Parathyroid adenoma (tissue), 2 donors: ENCODE data around the gene CFAP54.

ENCODE experiments used
- H2AFZ ChIP-seq: fragments of 300-600 bp; sonication (generic); one replicate; pipeline ENCODE4 v1.7.0; 2017; ENCODE audit warnings: antibody characterized with exemption, mild to moderate bottlenecking
- H3K27ac ChIP-seq: fragments of 300-600 bp; sonication (generic); one replicate; pipeline ENCODE4 v1.7.0; 2017
- H3K27me3 ChIP-seq: fragments of 300-600 bp; sonication (generic); one replicate; pipeline ENCODE4 v1.7.0; 2017; ENCODE audit warnings: low read length; ENCODE audit not compliant: control insufficient read depth, insufficient read depth
- H3K36me3 ChIP-seq: fragments of 300-600 bp; sonication (generic); one replicate; pipeline ENCODE4 v1.7.0; 2017; ENCODE audit warnings: low read length; ENCODE audit not compliant: control insufficient read depth, insufficient read depth
- H3K4me1 ChIP-seq: fragments of 300-600 bp; sonication (generic); one replicate; pipeline ENCODE4 v1.7.0; 2017; ENCODE audit warnings: control low read depth
- H3K4me2 ChIP-seq: fragments of 300-600 bp; sonication (generic); one replicate; pipeline ENCODE4 v1.7.0; 2017; ENCODE audit warnings: low read length
- H3K4me3 ChIP-seq: fragments of 300-600 bp; sonication (generic); one replicate; pipeline ENCODE4 v1.7.0; 2017; ENCODE audit warnings: low read depth, low read length
- H3K79me2 ChIP-seq: fragments of 300-600 bp; sonication (generic); one replicate; pipeline ENCODE4 v1.7.0; 2017; ENCODE audit warnings: control low read depth
- H3K9ac ChIP-seq: fragments of 300-600 bp; sonication (generic); one replicate; pipeline ENCODE4 v1.7.0; 2017; ENCODE audit warnings: mild to moderate bottlenecking
- H3K9me3 ChIP-seq: fragments of 300-600 bp; sonication (generic); one replicate; pipeline ENCODE4 v1.7.0; 2017; ENCODE audit warnings: low read length; ENCODE audit not compliant: control insufficient read depth
- TF ChIP-seq, protein P1 (sequence below): fragments of 300-600 bp; sonication (generic); IDR thresholded peaks from one replicate; pipeline ENCODE4 v1.7.0; 2017; ENCODE audit warnings: antibody characterized with exemption, mild to moderate bottlenecking
- donor health status: primary hyperparathyroidism.

CFAP54 gene

DNA sequence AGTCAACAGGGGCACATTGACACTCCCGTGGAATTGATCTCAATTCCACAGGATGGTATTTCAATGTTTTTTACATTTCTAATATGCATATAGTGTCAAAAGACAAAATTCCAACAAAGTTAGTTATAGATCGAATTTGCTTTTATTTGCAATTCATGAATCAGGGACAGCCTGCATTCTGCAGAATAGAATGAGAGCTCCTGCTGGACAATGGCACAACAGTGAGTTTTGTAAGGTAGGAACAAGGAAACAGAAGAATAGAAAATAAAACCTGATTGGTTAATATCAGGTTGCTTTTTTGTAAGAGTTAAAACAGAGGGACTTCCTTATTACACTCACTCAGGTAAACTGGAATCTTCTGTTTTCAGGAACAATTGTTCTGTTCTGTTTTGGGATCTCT is 384.8 kb downstream of the CFAP54 start:
- TF ChIP-seq, protein P1, sequence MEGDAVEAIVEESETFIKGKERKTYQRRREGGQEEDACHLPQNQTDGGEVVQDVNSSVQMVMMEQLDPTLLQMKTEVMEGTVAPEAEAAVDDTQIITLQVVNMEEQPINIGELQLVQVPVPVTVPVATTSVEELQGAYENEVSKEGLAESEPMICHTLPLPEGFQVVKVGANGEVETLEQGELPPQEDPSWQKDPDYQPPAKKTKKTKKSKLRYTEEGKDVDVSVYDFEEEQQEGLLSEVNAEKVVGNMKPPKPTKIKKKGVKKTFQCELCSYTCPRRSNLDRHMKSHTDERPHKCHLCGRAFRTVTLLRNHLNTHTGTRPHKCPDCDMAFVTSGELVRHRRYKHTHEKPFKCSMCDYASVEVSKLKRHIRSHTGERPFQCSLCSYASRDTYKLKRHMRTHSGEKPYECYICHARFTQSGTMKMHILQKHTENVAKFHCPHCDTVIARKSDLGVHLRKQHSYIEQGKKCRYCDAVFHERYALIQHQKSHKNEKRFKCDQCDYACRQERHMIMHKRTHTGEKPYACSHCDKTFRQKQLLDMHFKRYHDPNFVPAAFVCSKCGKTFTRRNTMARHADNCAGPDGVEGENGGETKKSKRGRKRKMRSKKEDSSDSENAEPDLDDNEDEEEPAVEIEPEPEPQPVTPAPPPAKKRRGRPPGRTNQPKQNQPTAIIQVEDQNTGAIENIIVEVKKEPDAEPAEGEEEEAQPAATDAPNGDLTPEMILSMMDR, result no peak
- Histone ChIP-seq H3K79me2 (no peaks in the 10 kb centered on the region), H3K36me3 (no peaks in the 10 kb centered on the region), H3K27me3 (no peaks in the 10 kb centered on the region), H3K9ac (no peak overlapping the region), H3K4me1 (no peaks in the 10 kb centered on the region), H3K9me3 (no peaks in the 10 kb centered on the region), H3K4me2 (no peak overlapping the region), H2AFZ (no peak overlapping the region), H3K4me3 (no peak overlapping the region), H3K27ac (no peak overlapping the region)

DNA sequence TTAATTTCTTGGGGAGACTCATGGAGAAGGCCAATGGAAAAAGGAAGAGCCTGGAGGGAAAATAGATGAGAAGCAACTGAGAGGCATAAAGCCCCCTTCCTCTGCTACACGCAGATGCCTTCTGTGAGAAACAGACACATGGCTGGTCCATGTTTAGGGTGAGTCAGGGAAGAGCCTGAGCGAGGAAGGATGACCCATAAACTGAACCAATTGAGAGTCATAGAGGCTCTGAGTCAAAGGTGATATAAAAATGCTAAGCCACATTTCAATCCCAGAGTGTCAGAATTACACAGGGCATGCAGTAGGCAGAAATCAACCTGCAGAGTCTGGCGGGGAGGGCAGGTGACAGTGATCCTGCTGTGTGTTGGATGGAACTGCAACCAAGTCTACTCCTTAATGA is 387.6 kb downstream of the CFAP54 start:
- H3K36me3 ChIP-seq, result no peaks in the 10 kb centered on the region
- TF ChIP-seq, protein P1, result no peak
- H2AFZ ChIP-seq, result no peak overlapping the region
- no peak overlapping the region for H3K4me3 ChIP-seq
- no peaks in the 10 kb centered on the region for H3K9me3 ChIP-seq
- H3K4me2 ChIP-seq, result no peak overlapping the region
- no peak overlapping the region for H3K9ac ChIP-seq
- no peak overlapping the region for H3K27ac ChIP-seq
- H3K79me2 ChIP-seq, result no peaks in the 10 kb centered on the region
- H3K27me3 ChIP-seq, result no peaks in the 10 kb centered on the region
- no peaks in the 10 kb centered on the region for H3K4me1 ChIP-seq

DNA sequence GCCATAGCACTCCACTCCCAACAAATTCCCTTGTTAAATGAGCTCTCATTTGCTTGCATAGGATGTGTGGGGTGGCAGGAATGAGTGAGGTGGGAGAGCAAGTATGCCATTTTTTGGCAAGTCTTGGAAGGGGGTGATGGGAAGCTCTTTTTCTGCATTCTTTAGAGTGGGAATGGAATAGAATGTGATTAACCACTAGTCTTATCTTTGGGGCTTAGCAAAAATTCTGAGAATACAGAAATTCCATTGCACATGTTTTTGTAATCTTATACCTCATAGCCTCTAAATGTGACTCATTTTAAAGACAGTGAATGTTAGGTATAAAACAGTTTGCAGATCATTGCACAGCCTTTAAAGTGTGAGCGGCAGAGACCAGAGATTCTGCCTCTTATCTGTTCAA is 389.3 kb downstream of the CFAP54 start:
- no peaks in the 10 kb centered on the region for H3K4me1 ChIP-seq
- no peaks in the 10 kb centered on the region for H3K36me3 ChIP-seq
- TF ChIP-seq, protein P1, result no peak
- no peak overlapping the region for H3K27ac ChIP-seq
- no peak overlapping the region for H3K4me2 ChIP-seq
- H3K79me2 ChIP-seq, result no peaks in the 10 kb centered on the region
- H3K4me3 ChIP-seq, result no peak overlapping the region
- no peak overlapping the region for H3K9ac ChIP-seq
- H3K9me3 ChIP-seq, result no peaks in the 10 kb centered on the region
- H2AFZ ChIP-seq, result no peak overlapping the region
- H3K27me3 ChIP-seq, result no peaks in the 10 kb centered on the region

DNA sequence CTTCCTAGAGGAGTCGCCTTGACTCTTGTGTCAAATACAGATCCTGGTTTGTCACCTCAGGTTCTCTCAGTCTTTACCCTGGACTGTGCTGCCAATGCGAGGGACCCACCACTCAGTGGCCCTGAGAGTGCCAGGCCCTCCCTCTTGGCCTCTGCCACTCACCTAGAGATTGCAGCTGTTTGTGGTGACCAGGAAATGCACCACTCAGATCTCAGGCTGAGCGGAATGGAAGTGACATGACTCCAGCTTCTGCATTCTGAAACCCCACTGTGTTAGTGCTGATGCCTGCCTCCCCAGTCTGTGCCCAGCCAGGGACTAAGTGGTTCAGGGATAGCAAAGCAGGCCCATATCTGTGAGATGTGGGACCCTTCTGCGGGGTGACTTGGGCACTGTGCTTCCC is 389.9 kb downstream of the CFAP54 start:
- H3K36me3 ChIP-seq, result no peaks in the 10 kb centered on the region
- TF ChIP-seq, protein P1, result no peak

DNA sequence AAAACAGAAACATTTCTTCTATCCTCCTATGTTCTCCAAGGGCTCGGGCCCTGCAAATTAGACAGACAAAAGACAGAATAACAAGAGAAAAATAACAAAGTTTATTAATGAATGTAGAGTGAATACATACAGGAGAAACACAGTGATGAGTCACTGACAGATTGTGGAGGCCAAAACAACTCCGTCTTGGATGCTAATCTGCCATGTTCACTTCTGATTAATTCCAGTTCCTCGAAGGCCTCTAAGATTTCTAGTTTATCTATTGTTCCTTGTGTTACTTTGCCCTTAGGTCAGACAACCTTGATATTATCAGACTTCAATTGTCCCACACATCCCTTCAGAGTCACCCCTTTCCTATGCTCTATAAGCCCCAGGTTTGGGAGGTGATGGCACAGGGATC is 390.8 kb downstream of the CFAP54 start:
- no peak overlapping the region for H3K9ac ChIP-seq
- no peak overlapping the region for H3K27ac ChIP-seq
- H2AFZ ChIP-seq, result no peak overlapping the region
- H3K4me1 ChIP-seq, result no peaks in the 10 kb centered on the region
- TF ChIP-seq, protein P1, result no peak
- no peaks in the 10 kb centered on the region for H3K9me3 ChIP-seq
- no peak overlapping the region for H3K4me2 ChIP-seq
- H3K79me2 ChIP-seq, result no peaks in the 10 kb centered on the region
- H3K27me3 ChIP-seq, result no peaks in the 10 kb centered on the region
- no peak overlapping the region for H3K4me3 ChIP-seq
- no peaks in the 10 kb centered on the region for H3K36me3 ChIP-seq

More for the DNA sequence above, 389.9 kb downstream of the CFAP54 start:
- Histone ChIP-seq H3K27ac (no peak overlapping the region), H3K4me3 (no peak overlapping the region), H3K9me3 (no peaks in the 10 kb centered on the region), H3K27me3 (no peaks in the 10 kb centered on the region), H2AFZ (no peak overlapping the region), H3K4me2 (no peak overlapping the region), H3K79me2 (no peaks in the 10 kb centered on the region), H3K9ac (no peak overlapping the region), H3K4me1 (no peaks in the 10 kb centered on the region)
